Measurements from ENCODE around the gene ACADSB. TPM values are rescaled to one million over a fixed set of nuclear protein-coding genes. Genes with fewer than 3 reads are reported as not detected.

ACADSB gene
- total and polyA plus RNA-seq, 8 donors = 3.6 to 18.2 (median 11.6) TPM

- TF ChIP-seq CTCF (IDR thresholded peaks at IDR 0.05) = no peak
- Histone ChIP-seq H3K36me3 (no peaks in the 10 kb centered on the region), H3K9me3 (no peaks in the 10 kb centered on the region), H3K27me3 (no peaks in the 10 kb centered on the region), H3K4me3 (no peak overlapping the region), H3K27ac (no peak overlapping the region), H3K4me1 (peaks cover 0 to 4% (median 0%) of the 10 kb centered on the region in 3 donors)
- FAIRE-seq (no peak), ATAC-seq (no peak), DNase-seq (no peak)
- intact Hi-C loops (cut with DNase I) = no loop called here
- 98 to 100% methylated on average over 2 of the region's 2 CpGs for WGBS, 2 donors
These were observed 24.1 kb upstream of the ACADSB start for GRCh38 chr10:122984708-122985107.

- WGBS, 2 donors = 71 to 88% methylated on average over 6 of the region's 6 CpGs
- Histone ChIP-seq H3K27me3 (no peaks in the 10 kb centered on the region), H3K9me3 (no peaks in the 10 kb centered on the region), H3K36me3 (no peaks in the 10 kb centered on the region), H3K4me3 (no peak overlapping the region), H3K4me1 (no peaks in the 10 kb centered on the region), H3K27ac (no peak overlapping the region)
- ATAC-seq (no peak), DNase-seq (no peak), FAIRE-seq (no peak)
- intact Hi-C loops (cut with DNase I) = no loop called here
- no peak for TF ChIP-seq CTCF (IDR thresholded peaks at IDR 0.05)
These were observed 22.5 kb upstream of the ACADSB start for GRCh38 chr10:122986335-122986734.

GRCh38 chr10:122988501-122988900 lies 20.3 kb upstream of the ACADSB start:
- Histone ChIP-seq H3K9me3 (no peaks in the 10 kb centered on the region), H3K27me3 (no peaks in the 10 kb centered on the region), H3K27ac (no peak overlapping the region), H3K4me1 (no peaks in the 10 kb centered on the region), H3K4me3 (no peak overlapping the region), H3K36me3 (peaks cover 0 to 7% (median 6%) of the 10 kb centered on the region in 3 donors)
- 82 to 83% methylated on average over 2 of the region's 2 CpGs for WGBS, 2 donors
- TF ChIP-seq CTCF (IDR thresholded peaks at IDR 0.05) = no peak
- intact Hi-C loops (cut with DNase I) = no loop called here
- FAIRE-seq (no peak), DNase-seq (no peak), ATAC-seq (no peak)

GRCh38 chr10:122990278-122990677 lies 18.5 kb upstream of the ACADSB start:
- Histone ChIP-seq H3K9me3 (no peaks in the 10 kb centered on the region), H3K27me3 (no peaks in the 10 kb centered on the region), H3K4me3 (no peak overlapping the region), H3K27ac (no peak overlapping the region), H3K36me3 (peaks cover 0 to 21% (median 7%) of the 10 kb centered on the region in 3 donors), H3K4me1 (no peaks in the 10 kb centered on the region)
- FAIRE-seq = no peak
- ATAC-seq = no peak
- 68 to 76% methylated on average over 5 of the region's 5 CpGs for whole genome bisulfite sequencing, 2 donors
- TF ChIP-seq CTCF (IDR thresholded peaks at IDR 0.05) = no peak
- intact Hi-C loops (cut with DNase I) = no loop called here
- DNase-seq = no peak

- no peaks in the 10 kb centered on the region for H3K9me3 ChIP-seq
- intact Hi-C loops (cut with DNase I) = no loop called here
- peaks cover 0 to 26% (median 7%) of the 10 kb centered on the region in 3 donors for H3K36me3 ChIP-seq
- TF ChIP-seq CTCF (IDR thresholded peaks at IDR 0.05) = no peak
- H3K27ac ChIP-seq = no peak overlapping the region
- 75 to 78% methylated on average over 1 of the region's 1 CpG for WGBS, 2 donors
- no peak overlapping the region for H3K4me3 ChIP-seq
- no peaks in the 10 kb centered on the region for H3K4me1 ChIP-seq
- FAIRE-seq (no peak), ATAC-seq (no peak), DNase-seq (no peak)
- no peaks in the 10 kb centered on the region for H3K27me3 ChIP-seq
These were observed 16.7 kb upstream of the ACADSB start for GRCh38 chr10:122992031-122992585.

Data from pancreas (tissue), 10 donors.